GM21717 (cell line): ENCODE results near the gene BAG3.

Source experiments
- ATAC-seq: cut with Tn5 transposase; IDR thresholded peaks from one replicate; pipeline ENCODE4 v1.9.1; 2021; ENCODE audit warnings: mild to moderate bottlenecking, moderate library complexity; ENCODE audit not compliant: unreplicated experiment

Gene BAG3

DNA sequence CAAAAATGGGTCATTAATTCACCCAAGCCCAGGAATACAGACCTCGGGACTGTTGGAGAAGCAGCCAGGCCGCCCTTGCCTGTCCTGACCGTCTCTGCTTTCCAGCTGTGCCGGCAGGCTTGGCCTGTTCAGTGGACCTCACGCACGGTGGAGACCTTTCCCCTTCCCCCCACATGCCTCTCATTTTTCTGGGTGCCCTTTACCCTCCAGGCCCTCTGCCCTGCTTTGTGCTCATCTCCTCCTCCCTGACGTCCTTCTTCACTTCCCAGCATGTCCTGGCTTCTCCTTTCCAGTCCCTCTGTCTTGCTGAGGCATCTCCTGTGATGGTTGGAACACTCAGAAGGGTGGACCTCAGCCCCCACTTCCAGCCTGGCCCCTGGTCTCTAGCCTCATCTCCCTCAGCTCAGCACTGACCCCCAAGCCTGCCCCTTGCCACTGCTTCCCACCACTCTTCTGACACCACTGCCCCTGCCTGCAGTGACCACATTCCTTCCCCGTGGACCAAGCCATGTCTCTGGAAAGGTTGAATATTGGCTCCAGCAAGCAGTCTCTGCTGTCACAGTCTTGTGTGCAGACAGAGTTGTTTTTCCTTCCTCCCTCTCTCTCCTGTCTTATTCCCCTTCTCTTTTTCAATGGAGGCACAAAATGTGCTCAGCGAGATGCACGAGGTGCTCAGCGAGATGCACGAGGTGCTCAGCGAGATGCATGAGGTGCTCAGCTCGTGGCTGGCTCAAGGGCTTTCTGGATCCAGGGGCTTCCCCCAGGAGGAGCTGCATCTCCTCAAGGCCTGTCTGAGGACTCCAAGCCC is 14.9 kb downstream of the BAG3 start:
- ATAC-seq = no peak

DNA sequence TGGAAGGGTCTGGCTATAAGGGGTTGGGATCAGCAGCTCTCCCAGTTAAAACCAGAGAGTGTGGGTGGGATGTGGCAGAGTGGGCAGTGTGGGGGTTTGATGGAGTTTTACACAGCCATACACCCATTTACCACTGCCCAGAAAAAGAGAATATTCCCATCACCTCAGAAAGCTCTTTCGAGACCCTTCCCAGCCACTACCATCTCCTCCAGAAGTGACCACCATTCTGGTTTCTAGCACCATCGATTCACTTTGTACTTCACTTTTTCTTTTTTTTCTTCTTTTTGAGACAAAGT is 15.5 kb downstream of the BAG3 start:
- ATAC-seq = no peak

DNA sequence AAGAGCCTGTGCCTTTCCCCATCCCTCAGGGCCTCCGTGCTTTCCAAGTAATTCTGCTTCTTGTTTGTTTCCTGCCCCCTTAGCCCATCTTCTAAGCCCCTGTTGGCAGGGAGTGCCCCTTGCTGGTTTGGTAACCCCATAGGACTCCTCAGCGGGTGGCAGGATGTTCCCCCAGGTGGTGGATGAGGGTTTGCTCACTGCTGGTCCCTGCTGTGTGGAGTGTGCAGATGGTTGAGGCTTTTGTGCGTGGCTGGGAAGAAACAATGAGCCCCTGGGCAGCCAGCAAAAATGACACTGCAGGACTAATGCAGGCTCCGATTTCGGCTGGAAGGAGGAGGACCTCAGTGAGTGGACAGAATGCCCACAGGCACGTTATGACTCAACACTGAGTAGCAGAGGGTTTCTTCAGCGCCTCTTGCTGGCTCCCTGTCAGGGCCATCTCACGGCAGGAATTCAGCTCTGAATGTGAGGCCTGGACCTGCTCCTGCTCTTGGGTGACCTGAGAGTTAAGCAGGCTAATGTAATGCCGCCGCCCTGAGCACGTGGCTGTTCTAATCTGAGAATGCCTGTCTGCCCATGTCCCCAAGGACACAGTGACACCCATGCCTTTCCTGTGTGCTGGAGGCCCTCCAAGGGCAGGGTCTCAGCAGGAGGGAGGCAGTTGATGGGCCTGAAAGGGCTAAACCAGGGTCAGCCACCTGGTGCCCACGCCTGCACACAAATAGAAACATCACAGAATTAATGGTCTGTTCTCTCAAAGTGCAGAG is 16.6 kb downstream of the BAG3 start:
- ATAC-seq = no peak

DNA sequence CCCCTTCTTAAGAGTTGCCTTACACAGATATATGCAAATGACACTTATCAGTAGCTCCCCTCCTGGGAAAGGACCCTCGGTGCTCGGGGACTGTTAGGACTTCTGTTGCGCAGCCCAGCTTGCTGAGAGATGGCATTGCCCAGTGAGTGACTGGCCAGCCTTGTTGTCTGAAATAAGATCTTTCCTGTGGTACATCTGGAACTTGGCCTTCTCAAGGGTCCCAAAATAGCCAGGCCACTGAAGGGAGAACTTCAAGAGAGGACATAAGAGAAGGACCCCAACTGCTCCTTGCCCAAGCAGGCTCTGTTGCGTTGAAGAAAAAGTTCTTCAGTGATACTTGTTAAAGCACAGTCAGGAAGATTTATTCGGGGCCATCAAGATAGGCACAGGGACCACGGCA is 17.3 kb downstream of the BAG3 start:
- no peak for ATAC-seq

DNA sequence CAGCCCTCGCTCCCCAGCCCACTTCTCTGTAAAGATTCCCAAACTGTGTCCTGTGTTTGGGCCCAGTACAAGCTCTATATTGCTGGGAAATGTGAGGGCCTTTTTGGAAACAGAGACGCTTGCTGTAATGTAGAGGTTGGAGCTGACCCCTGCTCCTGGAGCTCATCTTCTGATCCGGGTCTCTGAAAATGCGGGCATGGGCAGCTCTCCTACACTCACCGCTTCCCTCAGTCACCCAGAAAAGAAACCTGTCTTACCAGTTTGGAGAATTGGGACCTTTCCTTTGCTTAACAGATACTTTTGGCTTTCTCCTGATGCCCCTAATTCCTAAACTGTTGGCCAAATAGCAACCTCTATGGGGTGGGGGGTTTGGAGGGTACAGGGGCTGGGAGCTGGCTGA is 18.2 kb downstream of the BAG3 start:
- no peak for ATAC-seq

DNA sequence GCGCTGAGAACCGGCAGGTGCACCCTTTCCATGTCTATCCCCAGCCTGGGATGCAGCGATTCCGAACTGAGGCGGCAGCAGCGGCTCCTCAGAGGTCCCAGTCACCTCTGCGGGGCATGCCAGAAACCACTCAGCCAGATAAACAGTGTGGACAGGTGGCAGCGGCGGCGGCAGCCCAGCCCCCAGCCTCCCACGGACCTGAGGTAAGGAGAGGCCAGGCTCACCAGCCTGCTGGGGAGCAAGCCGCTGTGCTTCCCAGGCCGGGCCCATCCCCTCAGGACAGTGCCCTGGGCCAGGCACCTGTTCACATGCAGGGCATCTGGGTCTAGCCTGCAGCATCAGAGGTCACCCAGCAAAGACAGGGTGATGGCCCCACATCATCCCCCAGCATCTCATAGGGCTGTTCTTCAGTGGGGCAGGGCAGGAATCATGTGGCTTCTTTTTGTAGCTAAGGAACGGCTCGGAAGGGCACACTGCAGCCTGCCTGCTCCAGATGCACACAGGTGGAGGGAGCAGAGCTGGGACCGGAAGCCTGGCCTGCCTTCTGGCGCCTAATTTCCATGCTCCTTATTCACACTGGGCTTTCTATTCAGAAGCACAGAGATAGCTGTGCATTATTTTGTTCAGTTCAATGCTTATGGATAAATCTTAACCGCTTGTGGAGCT is 18.9 kb downstream of the BAG3 start:
- ATAC-seq = no peak

DNA sequence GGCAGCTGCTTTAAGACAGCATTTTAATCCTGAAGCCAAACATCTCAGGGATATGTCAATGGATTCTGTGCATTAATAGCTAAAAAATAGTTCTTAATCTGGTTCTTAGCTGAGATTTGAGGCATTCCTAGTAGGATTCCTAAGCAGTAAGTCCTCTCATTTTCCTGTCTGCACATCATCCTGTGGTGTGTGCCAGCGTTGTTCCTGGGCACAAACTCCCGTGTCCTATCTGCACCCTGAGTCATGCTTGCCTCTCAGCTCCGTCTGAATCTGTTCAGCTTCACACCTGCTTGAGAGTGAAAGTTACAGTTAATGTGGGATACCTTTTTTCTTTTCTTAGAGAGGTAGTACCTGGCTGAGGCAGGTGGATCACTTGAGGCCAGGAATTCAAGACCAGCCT is 19.5 kb downstream of the BAG3 start:
- no peak for ATAC-seq

DNA sequence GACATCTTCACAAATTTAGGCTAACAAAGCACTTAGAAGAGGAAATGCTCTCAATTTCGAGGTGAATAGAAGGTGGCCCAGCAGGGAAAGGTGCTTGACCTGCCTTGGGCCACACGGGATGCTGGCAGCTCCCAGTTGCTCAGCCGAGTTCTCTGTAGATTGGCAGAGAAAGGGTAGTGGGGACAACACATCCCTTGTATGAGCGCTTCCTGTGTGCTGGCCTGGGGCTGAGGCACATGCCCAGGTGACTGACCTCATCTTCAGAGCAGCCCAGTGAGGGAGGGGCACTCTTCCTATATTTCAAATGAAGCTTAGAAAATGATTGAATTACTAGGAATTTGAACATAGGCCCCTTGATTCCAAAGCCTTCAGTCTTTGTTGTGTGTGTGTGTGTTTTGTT is 20.2 kb downstream of the BAG3 start:
- ATAC-seq = no peak

DNA sequence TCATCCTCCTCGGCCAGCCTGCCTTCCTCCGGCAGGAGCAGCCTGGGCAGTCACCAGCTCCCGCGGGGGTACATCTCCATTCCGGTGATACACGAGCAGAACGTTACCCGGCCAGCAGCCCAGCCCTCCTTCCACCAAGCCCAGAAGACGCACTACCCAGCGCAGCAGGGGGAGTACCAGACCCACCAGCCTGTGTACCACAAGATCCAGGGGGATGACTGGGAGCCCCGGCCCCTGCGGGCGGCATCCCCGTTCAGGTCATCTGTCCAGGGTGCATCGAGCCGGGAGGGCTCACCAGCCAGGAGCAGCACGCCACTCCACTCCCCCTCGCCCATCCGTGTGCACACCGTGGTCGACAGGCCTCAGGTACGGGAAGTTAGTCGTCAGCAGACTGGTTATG is 21.1 kb downstream of the BAG3 start:
- ATAC-seq = no peak

DNA sequence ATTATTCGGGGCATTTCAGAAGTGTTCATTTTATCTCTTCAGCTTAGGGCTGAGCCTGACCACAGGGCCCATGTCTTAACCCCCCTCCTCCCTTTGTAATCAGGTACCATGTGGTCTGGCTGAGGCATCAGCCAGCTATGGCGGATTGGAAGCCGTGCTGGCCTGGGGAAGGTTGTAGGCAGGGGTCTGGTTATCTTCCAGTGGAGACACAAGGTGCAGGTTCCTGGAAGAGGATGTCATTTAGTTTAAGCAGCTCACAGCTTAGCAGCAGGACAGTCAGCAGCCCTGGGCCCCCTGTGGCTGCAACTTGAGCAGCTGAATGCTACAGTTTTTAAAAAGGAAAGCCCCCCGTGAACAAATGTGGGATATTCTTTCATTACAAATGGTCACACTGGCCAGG is 22.1 kb downstream of the BAG3 start:
- ATAC-seq = no peak

DNA sequence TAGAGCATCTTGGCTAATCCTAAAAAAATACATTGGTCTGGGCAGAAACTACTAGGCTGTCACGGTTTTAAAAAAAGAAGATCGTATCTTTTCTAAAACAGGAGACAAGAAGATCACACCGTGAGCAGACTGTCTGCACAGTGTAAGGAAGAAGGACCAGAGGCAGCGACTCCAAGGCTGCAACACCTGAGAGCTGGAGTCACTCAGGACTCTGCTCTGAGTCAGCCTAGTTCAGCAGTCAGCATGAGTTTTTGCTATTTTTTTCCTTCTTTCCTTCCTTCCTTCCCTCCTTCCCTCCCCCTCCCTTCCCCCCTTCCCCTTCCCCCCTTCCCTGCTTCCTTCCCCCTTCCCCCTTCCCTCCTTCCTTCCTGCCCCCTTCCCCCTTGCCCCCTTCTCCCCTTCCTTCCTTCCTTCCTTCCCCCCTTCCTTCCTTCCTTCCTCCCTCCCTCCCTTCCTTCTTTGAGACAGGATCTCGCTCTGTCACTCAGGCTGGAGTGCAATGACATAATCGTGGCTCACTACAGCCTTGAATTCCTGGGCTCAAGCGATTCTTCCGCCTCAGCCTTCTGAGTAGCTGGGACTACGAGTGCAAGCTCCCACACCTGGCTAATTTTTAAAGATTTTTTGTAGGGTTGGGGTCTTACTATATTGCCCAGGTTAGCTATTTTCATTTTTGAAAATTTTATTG is 24.4 kb downstream of the BAG3 start:
- no peak for ATAC-seq

DNA sequence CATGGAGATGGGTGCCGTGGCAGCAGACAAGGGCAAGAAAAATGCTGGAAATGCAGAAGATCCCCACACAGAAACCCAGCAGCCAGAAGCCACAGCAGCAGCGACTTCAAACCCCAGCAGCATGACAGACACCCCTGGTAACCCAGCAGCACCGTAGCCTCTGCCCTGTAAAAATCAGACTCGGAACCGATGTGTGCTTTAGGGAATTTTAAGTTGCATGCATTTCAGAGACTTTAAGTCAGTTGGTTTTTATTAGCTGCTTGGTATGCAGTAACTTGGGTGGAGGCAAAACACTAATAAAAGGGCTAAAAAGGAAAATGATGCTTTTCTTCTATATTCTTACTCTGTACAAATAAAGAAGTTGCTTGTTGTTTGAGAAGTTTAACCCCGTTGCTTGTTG is 25.9 kb downstream of the BAG3 start:
- no peak for ATAC-seq

DNA sequence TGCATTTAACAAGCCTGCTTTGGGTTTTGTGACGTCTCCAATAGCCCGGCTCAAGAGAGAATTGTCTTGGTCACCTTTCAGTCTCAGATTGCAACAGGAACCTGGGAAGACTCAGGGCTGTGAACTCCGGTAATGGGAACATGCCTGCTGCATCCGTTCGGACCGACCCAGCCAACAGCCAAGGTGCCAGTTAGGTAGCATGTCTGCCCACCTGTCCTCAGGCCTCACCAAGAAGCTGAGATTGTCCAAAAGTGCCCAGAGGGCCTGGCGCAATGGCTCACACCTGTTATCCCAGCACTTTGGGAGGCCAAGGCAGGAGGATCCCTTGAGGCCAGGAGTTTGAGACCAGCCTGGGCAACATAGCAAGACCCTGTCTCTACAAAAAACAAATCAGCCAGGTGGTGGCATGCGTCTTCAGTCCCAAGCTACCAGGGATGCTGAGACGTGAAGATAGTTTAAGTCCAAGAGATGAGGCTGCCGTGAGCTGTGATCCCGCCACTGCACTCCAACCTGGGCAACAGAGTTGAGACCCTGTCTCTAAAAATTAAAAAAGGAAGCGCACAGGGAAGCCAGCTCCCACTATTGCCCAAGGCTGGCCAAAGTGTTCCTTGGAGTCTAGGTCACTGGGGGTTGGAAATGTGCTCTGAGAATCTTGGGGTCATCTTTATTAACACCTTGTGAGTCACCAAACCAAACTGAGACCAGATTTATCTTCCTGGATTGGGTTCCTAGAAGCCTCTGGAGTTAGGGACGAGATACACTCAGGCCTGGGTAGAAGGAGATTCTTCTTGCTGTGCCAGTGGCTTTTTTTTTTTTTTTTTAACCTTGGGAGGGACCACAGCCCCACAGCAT is 26.9 kb downstream of the BAG3 start:
- ATAC-seq = no peak

DNA sequence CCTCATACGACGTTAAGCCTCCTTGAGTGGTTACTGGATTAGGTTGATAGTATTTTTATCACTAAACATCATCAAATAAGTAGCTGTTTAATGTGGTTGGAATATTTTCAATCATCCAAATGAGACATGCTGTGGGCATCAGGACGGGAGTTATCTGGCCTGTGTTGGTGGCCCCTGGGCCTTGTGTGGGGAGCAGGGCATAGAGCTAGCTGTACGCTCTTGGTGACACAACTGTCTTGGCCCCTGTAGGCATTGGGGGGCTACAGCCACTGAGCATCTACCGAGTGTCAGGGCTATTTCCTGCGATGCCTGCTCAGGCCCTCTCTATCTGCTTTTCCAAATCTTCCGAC is 28.3 kb downstream of the BAG3 start:
- ATAC-seq = no peak

DNA sequence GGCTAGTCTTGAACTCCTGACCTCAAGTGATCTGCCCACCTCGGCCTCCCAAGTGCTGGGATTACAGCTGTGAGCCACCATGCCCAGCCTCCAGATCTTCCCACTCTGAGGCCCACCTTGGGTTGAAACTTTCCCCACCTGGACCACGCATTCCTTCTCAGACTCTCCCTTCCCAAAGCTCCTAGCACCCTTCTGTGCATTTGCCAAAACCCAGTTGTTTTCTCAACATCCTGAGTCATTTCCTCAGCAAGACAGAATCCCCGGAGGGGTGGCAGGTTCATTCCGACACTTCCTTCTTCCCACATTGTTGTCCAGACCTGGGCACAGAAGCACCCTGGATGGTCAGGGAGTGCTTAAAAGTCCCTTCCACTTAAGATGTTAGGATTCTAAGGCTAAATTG is 28.9 kb downstream of the BAG3 start:
- ATAC-seq = no peak

DNA sequence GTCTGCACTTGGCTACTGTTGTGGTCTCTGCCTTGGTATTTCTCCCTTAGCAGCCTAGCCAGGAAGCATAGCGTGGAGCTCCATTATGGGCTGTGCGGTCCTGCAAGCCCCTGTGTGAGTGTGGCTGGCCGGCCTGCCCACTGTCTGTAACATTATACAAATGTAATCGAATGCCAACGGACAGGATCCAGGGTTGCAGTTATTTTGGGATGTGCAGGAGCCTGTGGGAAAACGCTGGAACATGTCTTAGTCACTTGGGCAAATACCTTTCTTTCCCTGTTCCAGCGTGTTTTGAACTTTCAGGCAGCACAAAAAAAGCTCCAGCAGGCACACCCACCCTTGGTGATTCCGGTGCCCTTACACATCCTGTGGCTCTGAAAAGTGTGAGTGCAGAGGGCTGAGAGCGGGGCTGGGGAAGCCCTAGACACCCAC is 29.5 kb downstream of the BAG3 start:
- no peak for ATAC-seq

DNA sequence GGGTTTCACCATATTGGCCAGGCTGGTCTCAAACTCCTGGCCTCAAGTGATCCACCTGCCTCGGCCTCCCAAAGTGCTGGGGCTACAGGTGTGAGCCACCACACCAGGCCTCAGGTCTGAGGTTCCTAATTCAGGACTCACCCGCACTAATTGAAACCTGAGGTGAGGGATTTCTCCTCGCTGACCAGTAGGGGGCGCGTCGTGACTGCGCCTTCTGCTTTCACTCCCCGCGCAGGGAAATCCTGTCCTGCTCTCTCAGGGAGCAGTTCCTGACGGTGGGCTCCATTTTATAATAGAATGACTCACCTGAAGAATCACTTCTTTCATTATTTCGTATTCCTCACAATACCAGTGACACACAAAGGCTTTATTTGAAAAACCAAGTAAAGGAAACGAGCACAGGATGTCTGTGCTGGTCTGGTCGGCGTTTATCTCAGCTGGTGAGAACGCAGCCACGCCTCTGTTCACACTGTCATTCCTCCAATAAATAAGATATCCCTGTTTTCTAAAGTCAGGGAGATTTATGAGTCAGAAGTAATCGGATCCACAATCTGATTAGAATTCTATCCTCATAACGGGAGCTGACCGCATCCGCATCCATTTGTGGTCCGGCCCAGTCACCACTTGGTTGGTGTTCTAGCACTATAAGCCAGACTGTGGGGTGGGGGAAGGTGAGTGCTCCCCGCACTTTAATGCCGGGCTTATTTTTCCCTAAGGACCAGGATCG is 35.4 kb downstream of the BAG3 start:
- ATAC-seq = peak; percentile 78

DNA sequence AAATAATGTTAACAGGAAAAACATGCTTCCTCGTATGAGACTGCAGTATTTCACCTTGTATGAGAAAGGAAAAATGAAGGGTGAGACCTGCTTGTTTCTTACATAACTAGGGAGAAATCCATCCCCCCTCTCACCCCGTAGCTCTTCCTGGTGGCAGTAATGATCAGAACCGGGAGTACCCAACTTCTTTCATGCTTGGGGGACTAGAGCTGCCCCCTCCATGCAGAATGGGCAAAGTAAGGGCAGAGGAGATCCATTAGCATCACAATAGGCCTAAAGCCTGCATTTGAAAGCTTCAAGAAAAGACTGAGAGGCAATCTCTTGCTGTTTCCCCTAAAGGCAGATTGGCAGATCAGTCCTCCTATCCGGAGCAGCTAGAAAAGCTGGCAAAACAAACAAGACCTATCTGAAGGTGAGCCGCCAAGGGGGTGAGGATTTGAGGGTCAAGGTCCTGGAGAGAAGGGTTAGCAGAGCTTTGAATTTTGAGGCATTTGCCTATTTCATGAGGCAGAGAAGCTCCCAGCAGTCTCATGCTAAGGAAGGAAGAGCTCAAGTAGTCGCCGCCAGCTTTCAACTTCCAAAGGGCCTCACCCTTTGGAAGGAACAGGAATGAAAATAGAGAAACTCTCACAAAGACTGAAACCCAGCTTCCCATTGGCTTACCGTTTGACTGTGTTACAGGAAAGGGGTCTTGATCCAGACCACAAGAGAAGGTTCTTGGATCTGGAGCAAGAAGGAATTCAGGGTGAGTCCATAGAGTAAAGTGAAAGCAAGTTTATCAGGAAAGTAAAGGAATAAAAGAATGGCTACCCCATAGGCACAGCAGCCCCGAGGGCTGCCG is 36.2 kb downstream of the BAG3 start:
- ATAC-seq = no peak

DNA sequence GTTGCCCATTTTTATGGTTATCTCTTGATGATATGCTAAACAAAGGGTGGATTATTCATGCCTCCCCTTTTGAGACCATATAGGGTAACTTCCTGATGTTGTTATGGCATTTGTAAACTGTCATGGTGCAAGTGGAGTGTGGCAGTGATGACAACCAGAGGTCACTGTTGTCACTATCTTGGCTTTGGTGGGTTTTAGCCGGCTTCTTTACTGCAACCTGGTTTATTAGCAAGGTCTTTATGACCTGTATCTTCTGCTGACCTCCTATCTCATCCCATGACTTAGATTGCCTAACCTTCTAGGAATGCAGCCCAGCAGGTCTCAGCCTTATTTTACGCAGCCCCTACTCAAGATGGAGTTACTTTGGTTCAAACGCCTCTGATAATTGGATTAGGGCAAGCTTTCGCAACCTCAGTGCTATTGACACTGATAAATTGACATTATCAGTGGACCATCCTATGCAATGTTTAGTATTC is 36.9 kb downstream of the BAG3 start:
- ATAC-seq = no peak
